ENCODE data around the gene IDH3B.

Gene IDH3B

DNA sequence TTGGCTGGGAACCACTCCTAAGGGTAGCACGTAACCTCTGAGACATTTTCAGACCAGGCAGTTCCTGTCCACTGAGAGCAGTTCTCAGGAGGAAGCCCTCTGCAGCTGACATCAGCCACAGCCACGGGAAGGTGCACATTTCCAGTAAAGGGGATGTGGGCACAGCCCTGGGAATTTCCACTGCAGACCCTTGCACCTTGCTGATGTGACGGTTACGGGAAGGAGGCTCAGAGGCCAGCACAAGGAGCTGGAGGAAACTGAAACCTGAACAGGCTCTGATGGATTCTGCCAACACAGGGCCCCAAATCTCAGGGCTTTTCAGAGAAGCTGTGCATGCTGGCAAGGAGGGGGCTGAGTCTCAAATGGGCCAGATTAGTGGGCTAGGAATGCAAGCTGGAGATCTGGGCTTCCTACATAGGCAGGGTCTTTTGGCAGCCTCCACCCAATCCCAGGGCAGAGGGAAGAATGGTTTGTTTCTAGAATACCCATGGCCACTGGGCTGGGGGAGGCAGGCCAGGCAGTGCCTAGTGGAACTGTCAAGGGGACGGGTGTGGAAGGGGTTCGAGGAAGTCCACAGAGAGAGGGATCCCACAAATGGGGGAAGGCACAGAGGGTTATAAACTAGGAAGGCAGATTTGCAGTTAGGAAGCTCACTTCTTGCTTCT lies 42.8 kb upstream of the IDH3B start:
- DNase-seq (ENCODE audit: low read depth): no peak

DNA sequence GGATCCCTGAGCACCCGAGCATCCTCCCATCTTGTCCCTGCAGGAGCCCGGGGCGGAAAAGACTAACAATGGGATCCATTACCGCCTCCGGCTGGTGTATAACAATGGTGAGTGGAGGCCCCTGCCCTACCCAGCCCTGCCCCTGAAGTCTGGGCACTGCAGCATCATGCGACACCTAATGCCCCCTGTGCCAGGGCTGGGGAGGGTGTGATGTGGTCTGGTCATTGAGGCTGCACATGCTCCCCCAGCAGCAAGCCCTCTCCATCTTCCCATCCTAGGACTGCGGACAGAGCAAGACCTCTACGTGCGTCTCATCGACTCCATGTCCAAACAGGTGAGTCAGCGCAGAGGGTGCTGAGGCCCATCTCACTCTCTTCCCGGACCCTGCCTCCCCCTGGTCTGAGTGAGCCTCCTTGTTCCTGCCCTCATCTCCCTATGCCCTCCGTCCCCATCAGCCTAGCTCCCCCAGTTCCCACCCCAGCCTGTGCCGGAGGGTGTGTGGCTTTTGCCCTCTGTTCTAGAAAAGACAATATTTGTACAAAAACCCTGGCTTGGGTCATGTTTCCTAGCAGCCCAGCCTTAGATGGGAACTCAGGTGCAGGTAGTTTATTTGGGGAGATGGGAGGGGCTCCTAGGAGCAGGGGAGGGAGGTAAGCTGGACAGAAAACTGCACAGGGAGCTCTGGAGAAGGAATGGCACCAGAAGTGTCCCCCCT lies 42.1 kb upstream of the IDH3B start:
- no peak overlapping the region for H3K4me3 ChIP-seq (ENCODE audit: low read depth, low read length)
- no peak for DNase-seq (ENCODE audit: low read depth)
- TF ChIP-seq, protein P1, sequence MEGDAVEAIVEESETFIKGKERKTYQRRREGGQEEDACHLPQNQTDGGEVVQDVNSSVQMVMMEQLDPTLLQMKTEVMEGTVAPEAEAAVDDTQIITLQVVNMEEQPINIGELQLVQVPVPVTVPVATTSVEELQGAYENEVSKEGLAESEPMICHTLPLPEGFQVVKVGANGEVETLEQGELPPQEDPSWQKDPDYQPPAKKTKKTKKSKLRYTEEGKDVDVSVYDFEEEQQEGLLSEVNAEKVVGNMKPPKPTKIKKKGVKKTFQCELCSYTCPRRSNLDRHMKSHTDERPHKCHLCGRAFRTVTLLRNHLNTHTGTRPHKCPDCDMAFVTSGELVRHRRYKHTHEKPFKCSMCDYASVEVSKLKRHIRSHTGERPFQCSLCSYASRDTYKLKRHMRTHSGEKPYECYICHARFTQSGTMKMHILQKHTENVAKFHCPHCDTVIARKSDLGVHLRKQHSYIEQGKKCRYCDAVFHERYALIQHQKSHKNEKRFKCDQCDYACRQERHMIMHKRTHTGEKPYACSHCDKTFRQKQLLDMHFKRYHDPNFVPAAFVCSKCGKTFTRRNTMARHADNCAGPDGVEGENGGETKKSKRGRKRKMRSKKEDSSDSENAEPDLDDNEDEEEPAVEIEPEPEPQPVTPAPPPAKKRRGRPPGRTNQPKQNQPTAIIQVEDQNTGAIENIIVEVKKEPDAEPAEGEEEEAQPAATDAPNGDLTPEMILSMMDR (IDR thresholded peaks at IDR 0.05; ENCODE audit: low read depth, low read length, missing control alignments): no peak

More for the DNA sequence above, 42.8 kb upstream of the IDH3B start:
- H3K4me3 ChIP-seq (ENCODE audit: low read depth, low read length): no peak overlapping the region
- TF ChIP-seq, protein P1 (IDR thresholded peaks at IDR 0.05; ENCODE audit: low read depth, low read length, missing control alignments): no peak

DNA sequence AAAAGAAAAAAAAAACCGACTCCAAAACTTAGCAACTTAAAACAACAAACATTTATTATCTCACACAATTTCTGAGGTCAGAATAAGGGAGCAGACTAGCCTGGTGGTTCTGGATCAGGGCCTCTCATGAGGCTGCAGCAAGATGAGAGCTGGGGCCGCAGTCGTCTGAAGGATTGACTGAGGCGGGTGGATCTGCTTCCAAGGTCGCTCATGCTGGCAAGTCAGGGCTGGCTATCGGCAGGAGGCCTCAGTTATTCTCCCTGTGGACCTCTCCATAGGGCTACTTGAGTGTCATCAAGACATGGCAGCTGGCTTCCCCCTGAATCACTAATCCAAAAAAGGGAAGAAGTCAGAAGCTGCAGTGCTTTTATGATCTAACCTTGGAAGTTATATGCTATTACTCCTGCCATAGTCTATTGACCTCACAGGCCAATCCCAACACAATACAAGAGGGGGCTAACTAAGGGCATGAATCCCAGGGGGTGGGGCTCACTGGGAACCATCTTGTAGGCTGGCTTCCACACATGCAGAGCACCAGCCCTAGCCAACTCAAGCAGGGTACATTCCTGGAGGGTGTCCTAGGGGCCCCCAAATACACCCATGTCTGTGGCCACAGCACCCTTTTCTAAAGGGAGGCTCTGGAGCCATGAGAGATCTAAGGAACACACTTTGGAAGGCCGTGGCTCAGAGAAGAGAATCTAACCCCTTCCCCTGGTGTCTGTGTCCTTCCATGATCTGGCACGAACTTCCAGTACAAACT lies 39.9 kb upstream of the IDH3B start:
- TF ChIP-seq, protein P1 (IDR thresholded peaks at IDR 0.05; ENCODE audit: low read depth, low read length, missing control alignments): no peak
- H3K4me3 ChIP-seq (ENCODE audit: low read depth, low read length): no peak overlapping the region
- no peak for DNase-seq (ENCODE audit: low read depth)

DNA sequence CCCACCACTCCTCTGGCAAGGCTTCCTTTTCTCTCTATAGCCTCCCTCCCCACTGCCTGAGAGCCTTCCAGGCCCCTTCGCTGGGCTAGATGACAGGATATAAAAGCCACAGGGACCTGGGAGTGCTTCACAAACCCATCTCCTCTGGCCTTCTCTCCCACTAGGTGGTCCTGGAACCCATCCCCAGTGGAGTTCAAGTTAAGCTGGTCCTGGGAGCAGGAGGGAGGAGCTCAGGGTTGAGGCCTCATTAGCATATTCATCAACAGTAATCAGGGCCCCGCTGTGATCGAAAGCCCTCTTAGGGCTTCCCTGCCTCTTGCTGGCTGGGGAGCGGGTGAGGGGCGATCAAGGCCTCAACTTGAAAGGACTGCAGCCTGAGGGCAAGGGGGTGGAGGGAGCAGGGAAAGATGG lies 37.7 kb upstream of the IDH3B start:
- H3K4me3 ChIP-seq (ENCODE audit: low read depth, low read length): no peak overlapping the region
- TF ChIP-seq, protein P1 (IDR thresholded peaks at IDR 0.05; ENCODE audit: low read depth, low read length, missing control alignments): no peak
- no peak for DNase-seq (ENCODE audit: low read depth)

DNA sequence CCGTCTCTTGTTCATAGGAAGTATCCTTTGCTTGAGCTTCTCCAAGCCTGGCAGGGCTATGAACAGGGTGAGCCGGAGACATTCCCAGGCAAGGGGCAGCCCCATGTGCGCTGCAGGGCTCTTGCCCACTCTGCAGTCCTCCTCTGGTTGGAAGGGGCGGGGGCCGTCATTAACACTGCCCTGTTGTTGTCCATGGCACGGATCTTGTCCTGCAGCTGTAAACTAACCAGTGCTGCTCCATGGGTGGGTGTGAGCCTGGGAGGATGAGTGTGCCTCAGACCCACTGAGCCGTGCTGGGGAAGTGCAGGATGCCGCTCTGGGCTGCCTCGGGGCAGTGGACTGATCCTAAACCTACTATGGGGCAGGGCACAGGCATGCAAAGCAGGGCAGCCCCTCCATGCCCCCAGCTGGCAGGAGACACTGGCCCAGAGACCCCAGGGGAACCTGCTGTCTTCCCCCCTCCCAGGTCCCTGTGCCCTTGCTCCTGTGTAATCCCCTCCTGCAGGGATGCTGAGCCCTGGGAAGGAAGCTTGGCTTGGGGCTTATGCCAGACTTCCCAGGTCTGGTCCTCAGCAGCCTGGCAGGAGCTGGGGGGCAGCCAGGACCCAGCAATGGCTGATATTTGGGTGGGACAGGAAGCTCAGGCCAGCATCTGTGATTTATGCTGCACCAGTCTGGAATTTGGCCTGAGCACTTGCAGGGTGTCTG lies 37.1 kb upstream of the IDH3B start:
- no peak for DNase-seq (ENCODE audit: low read depth)
- H3K4me3 ChIP-seq (ENCODE audit: low read depth, low read length): no peak overlapping the region
- TF ChIP-seq, protein P1 (IDR thresholded peaks at IDR 0.05; ENCODE audit: low read depth, low read length, missing control alignments): no peak

DNA sequence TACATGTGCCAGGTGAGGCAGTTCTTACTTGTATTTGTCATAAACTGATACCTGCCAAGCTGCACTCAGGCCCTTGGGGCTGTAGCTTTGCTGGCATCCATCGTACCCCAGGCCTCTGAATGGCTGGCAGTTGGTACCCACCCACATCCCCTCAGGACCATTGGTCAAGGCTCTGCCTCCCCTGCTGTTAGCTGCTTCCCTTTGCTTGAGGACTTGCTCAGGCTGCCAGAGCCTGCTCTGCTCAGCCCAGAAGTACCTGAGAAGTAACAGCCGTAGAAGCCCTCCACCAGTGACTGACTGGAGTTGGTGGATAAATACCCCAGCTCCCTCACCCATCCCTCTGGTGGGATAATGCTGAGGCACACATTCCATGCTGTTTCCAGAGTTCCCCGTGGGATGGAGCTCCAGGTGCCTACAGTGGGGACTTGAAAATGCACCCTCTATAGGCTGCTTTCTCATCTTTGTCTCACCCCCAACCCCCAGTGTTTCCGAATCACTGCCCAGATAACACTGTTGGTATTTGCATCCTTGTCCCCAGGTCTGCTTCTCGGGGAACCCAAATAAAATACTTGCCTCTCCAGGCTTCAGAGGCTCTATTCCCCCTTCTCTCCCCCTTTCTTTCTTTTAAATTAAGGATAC lies 35.9 kb upstream of the IDH3B start:
- TF ChIP-seq, protein P1 (IDR thresholded peaks at IDR 0.05; ENCODE audit: low read depth, low read length, missing control alignments): no peak

More for the DNA sequence above, 35.9 kb upstream of the IDH3B start:
- no peak for DNase-seq (ENCODE audit: low read depth)
- no peak overlapping the region for H3K4me3 ChIP-seq (ENCODE audit: low read depth, low read length)
